ENCODE measurements around the gene LARP4B. TPM values are rescaled to one million over a fixed set of nuclear protein-coding genes. Genes with fewer than 3 reads are reported as not detected.

Gene LARP4B
- total RNA-seq, 2 experiments from 2014 or later, result 64.8 to 143 TPM

DNA sequence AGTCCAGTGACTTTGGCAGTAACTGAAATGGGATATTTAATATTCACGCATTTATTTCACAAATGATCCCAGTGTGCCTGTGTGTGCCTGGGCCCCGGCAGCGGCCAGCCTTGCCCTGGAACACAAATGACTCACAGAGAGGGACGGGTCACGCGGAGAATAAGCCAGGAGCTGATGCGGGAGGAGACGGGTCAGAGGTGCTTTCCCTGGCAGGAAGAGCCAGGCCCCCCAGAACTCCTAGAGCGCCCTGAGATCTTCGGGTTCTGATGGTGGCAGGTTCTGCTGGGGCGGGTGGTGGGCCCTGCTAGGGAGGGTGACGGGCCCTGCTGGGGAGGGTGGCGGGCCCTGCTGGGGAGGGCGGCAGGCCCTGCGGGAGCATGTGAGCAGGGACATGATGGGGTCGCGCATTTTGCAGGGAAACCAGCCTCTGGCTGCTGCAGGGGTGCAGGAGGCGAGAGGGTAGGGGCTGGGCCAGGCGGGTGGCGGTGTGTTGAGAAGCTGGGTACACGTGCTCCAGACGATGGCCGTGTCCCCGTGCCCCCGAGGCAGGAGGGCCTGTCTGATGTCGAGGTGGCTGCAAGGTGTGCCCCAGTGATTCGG is 157.8 kb downstream of the LARP4B start:
- DNase-seq (ENCODE audit: low spot score), result no peak
- Histone ChIP-seq H3K79me2 (ENCODE audit: insufficient read depth, low read depth, low read length) (no peaks in the 10 kb centered on the region), H4K20me1 (ENCODE audit: insufficient read depth, low read length) (no peaks in the 10 kb centered on the region), H3K36me3 (ENCODE audit: insufficient read depth, low read length) (no peaks in the 10 kb centered on the region), H3K27ac (ENCODE audit: low read depth, low read length, poor library complexity, severe bottlenecking) (no peak overlapping the region), H3K9me3 (ENCODE audit: low read length) (no peaks in the 10 kb centered on the region), H3K4me3 (ENCODE audit: low read depth, low read length, poor library complexity, severe bottlenecking) (no peak overlapping the region), H3K9me2 (ENCODE audit: insufficient read depth, low read length) (no peaks in the 10 kb centered on the region), H3K4me1 (ENCODE audit: insufficient read depth, low read length, poor library complexity, severe bottlenecking) (no peaks in the 10 kb centered on the region), H2AFZ (ENCODE audit: low read length) (no peak overlapping the region), H3K4me2 (ENCODE audit: low read length) (no peak overlapping the region)
- intact Hi-C loops (cut with micrococcal nuclease; ENCODE audit: unreplicated experiment), result no loop called here
- CTCF ChIA-PET (ENCODE audit: unreplicated experiment), result no interaction called here
- TF ChIP-seq, protein P1, sequence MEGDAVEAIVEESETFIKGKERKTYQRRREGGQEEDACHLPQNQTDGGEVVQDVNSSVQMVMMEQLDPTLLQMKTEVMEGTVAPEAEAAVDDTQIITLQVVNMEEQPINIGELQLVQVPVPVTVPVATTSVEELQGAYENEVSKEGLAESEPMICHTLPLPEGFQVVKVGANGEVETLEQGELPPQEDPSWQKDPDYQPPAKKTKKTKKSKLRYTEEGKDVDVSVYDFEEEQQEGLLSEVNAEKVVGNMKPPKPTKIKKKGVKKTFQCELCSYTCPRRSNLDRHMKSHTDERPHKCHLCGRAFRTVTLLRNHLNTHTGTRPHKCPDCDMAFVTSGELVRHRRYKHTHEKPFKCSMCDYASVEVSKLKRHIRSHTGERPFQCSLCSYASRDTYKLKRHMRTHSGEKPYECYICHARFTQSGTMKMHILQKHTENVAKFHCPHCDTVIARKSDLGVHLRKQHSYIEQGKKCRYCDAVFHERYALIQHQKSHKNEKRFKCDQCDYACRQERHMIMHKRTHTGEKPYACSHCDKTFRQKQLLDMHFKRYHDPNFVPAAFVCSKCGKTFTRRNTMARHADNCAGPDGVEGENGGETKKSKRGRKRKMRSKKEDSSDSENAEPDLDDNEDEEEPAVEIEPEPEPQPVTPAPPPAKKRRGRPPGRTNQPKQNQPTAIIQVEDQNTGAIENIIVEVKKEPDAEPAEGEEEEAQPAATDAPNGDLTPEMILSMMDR (conservative IDR thresholded peaks at IDR 0.05; ENCODE audit: low read length), result no peak
- TF ChIP-seq EZH2phosphoT487 (IDR thresholded peaks at IDR 0.05; ENCODE audit: borderline replicate concordance, low read depth, low read length), result no peak
- POLR2A ChIA-PET, result no interaction called here
- BruUV-seq (replicated peaks), result no TSS peak

DNA sequence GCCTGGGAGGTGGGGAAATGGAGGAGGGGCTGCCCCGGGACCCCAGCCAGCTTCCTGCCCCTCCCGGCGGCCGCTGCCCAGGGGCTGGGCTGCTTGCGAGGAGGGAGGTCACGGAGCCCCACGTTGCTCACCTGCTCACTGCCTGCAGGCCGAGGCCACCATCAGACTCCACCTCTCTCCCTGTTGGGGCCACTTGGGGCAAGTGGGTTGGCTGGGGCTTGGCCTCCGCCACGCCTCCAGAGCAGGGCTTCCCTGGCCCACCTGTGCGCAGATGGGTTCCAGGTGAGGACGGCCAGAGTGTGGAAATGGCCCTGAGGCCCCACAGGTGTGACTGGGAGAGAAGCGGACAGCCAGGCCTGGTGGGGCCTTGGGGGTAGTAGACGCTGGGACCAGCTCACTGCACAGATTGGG is 159.3 kb downstream of the LARP4B start:
- DNase-seq (ENCODE audit: low spot score), result no peak
- Histone ChIP-seq H3K36me3 (ENCODE audit: insufficient read depth, low read length) (no peaks in the 10 kb centered on the region), H2AFZ (ENCODE audit: low read length) (no peak overlapping the region), H3K4me1 (ENCODE audit: insufficient read depth, low read length, poor library complexity, severe bottlenecking) (no peaks in the 10 kb centered on the region), H3K27ac (ENCODE audit: low read depth, low read length, poor library complexity, severe bottlenecking) (no peak overlapping the region), H3K9me3 (ENCODE audit: low read length) (no peaks in the 10 kb centered on the region), H3K79me2 (ENCODE audit: insufficient read depth, low read depth, low read length) (no peaks in the 10 kb centered on the region), H4K20me1 (ENCODE audit: insufficient read depth, low read length) (no peaks in the 10 kb centered on the region), H3K9me2 (ENCODE audit: insufficient read depth, low read length) (no peaks in the 10 kb centered on the region), H3K4me3 (ENCODE audit: low read depth, low read length, poor library complexity, severe bottlenecking) (no peak overlapping the region), H3K4me2 (ENCODE audit: low read length) (no peak overlapping the region)
- BruUV-seq (replicated peaks), result no TSS peak
- ChIA-PET POLR2A (no interaction called here), CTCF (ENCODE audit: unreplicated experiment) (no interaction called here)
- intact Hi-C loops (cut with micrococcal nuclease; ENCODE audit: unreplicated experiment), result no loop called here
- TF ChIP-seq EZH2phosphoT487 (IDR thresholded peaks at IDR 0.05; ENCODE audit: borderline replicate concordance, low read depth, low read length), result no peak
- TF ChIP-seq, protein P1 (conservative IDR thresholded peaks at IDR 0.05; ENCODE audit: low read length), result no peak

DNA sequence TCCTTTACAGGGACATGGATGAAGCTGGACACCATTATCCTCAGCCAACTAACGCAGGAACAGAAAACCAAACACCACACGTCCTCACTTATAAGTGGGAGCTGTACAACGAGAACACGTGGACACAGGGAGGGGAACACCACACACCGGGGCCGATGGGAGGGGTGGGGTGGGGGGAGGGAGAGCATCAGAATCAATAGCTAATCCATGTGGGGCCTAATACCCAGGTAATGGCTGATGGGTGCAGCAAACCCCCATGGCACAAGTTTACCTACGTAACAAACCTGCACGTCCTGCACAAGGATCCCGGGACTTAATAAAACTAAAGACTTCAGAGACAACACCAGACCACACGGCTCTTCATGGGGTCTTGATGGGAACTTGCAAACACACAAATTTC is 159.9 kb downstream of the LARP4B start:
- no peaks in the 10 kb centered on the region for H3K36me3 ChIP-seq (ENCODE audit: insufficient read depth, low read length)

More for the DNA sequence above, 159.9 kb downstream of the LARP4B start:
- Histone ChIP-seq H3K9me2 (ENCODE audit: insufficient read depth, low read length) (no peaks in the 10 kb centered on the region), H3K27ac (ENCODE audit: low read depth, low read length, poor library complexity, severe bottlenecking) (no peak overlapping the region), H3K9me3 (ENCODE audit: low read length) (no peaks in the 10 kb centered on the region), H3K4me2 (ENCODE audit: low read length) (no peak overlapping the region), H4K20me1 (ENCODE audit: insufficient read depth, low read length) (no peaks in the 10 kb centered on the region), H3K79me2 (ENCODE audit: insufficient read depth, low read depth, low read length) (no peaks in the 10 kb centered on the region), H2AFZ (ENCODE audit: low read length) (no peak overlapping the region), H3K4me1 (ENCODE audit: insufficient read depth, low read length, poor library complexity, severe bottlenecking) (no peaks in the 10 kb centered on the region), H3K4me3 (ENCODE audit: low read depth, low read length, poor library complexity, severe bottlenecking) (no peak overlapping the region)
- POLR2A ChIA-PET, result no interaction called here
- DNase-seq (ENCODE audit: low spot score), result no peak
- intact Hi-C loops (cut with micrococcal nuclease; ENCODE audit: unreplicated experiment), result no loop called here
- no peak for TF ChIP-seq EZH2phosphoT487 (IDR thresholded peaks at IDR 0.05; ENCODE audit: borderline replicate concordance, low read depth, low read length)
- TF ChIP-seq, protein P1 (conservative IDR thresholded peaks at IDR 0.05; ENCODE audit: low read length), result no peak
- CTCF ChIA-PET (ENCODE audit: unreplicated experiment), result no interaction called here
- no TSS peak for BruUV-seq (replicated peaks)

All from OCI-LY7 (cell line).